ENCODE results near the gene S1PR3.

The S1PR3 gene

GRCh38 chr9:89036891-89037290 is 45.6 kb downstream of the S1PR3 start:
- Histone ChIP-seq H3K9ac (ENCODE audit: insufficient read length) (no peak overlapping the region), H3K9me3 (ENCODE audit: low read depth, low read length) (no peaks in the 10 kb centered on the region), H3K27ac (no peak overlapping the region), H3K36me3 (ENCODE audit: insufficient read depth, low read length) (no peaks in the 10 kb centered on the region), H3K4me3 (no peak overlapping the region)
- TF ChIP-seq FOXP2 (optimal IDR thresholded peaks at IDR 0.05; ENCODE audit: control extremely low read depth, extremely low read length, insufficient read depth), result no peak
- TF ChIP-seq POLR2AphosphoS5 (IDR thresholded peaks at IDR 0.05; ENCODE audit: borderline replicate concordance, low read depth, low read length), result no peak
- TF ChIP-seq EZH2 (IDR thresholded peaks at IDR 0.05), result no peak
- no peak for DNase-seq (ENCODE audit: low read depth, low spot score)

GRCh38 chr9:89037346-89037745 is 46.1 kb downstream of the S1PR3 start:
- TF ChIP-seq EZH2 (IDR thresholded peaks at IDR 0.05) (no peak), POLR2AphosphoS5 (IDR thresholded peaks at IDR 0.05; ENCODE audit: borderline replicate concordance, low read depth, low read length) (no peak), FOXP2 (optimal IDR thresholded peaks at IDR 0.05; ENCODE audit: control extremely low read depth, extremely low read length, insufficient read depth) (no peak)
- no peak overlapping the region for H3K27ac ChIP-seq
- H3K9ac ChIP-seq (ENCODE audit: insufficient read length), result no peak overlapping the region
- DNase-seq (ENCODE audit: low read depth, low spot score), result no peak
- no peaks in the 10 kb centered on the region for H3K9me3 ChIP-seq (ENCODE audit: low read depth, low read length)
- no peak overlapping the region for H3K4me3 ChIP-seq
- no peaks in the 10 kb centered on the region for H3K36me3 ChIP-seq (ENCODE audit: insufficient read depth, low read length)

- H3K9me3 ChIP-seq (ENCODE audit: low read depth, low read length), result no peaks in the 10 kb centered on the region
- H3K36me3 ChIP-seq (ENCODE audit: insufficient read depth, low read length), result no peaks in the 10 kb centered on the region
- H3K4me3 ChIP-seq, result no peak overlapping the region
- no peak overlapping the region for H3K9ac ChIP-seq (ENCODE audit: insufficient read length)
- no peak for DNase-seq (ENCODE audit: low read depth, low spot score)
- H3K27ac ChIP-seq, result no peak overlapping the region
- TF ChIP-seq EZH2 (IDR thresholded peaks at IDR 0.05), result no peak
- no peak for TF ChIP-seq POLR2AphosphoS5 (IDR thresholded peaks at IDR 0.05; ENCODE audit: borderline replicate concordance, low read depth, low read length)
- TF ChIP-seq FOXP2 (optimal IDR thresholded peaks at IDR 0.05; ENCODE audit: control extremely low read depth, extremely low read length, insufficient read depth), result no peak
Observed at GRCh38 chr9:89037891-89038290, 46.6 kb downstream of the S1PR3 start.

GRCh38 chr9:89038382-89039103 is 47.3 kb downstream of the S1PR3 start:
- Histone ChIP-seq H3K27ac (no peak overlapping the region), H3K9ac (ENCODE audit: insufficient read length) (no peak overlapping the region), H3K4me3 (no peak overlapping the region), H3K36me3 (ENCODE audit: insufficient read depth, low read length) (no peaks in the 10 kb centered on the region), H3K9me3 (ENCODE audit: low read depth, low read length) (no peaks in the 10 kb centered on the region)
- TF ChIP-seq FOXP2 (optimal IDR thresholded peaks at IDR 0.05; ENCODE audit: control extremely low read depth, extremely low read length, insufficient read depth), result no peak
- TF ChIP-seq POLR2AphosphoS5 (IDR thresholded peaks at IDR 0.05; ENCODE audit: borderline replicate concordance, low read depth, low read length), result no peak
- no peak for TF ChIP-seq EZH2 (IDR thresholded peaks at IDR 0.05)
- DNase-seq (ENCODE audit: low read depth, low spot score), result no peak

- no peak overlapping the region for H3K4me3 ChIP-seq
- no peaks in the 10 kb centered on the region for H3K9me3 ChIP-seq (ENCODE audit: low read depth, low read length)
- no peak overlapping the region for H3K9ac ChIP-seq (ENCODE audit: insufficient read length)
- H3K27ac ChIP-seq, result no peak overlapping the region
- TF ChIP-seq FOXP2 (optimal IDR thresholded peaks at IDR 0.05; ENCODE audit: control extremely low read depth, extremely low read length, insufficient read depth), result no peak
- no peak for TF ChIP-seq POLR2AphosphoS5 (IDR thresholded peaks at IDR 0.05; ENCODE audit: borderline replicate concordance, low read depth, low read length)
- DNase-seq (ENCODE audit: low read depth, low spot score), result no peak
- no peaks in the 10 kb centered on the region for H3K36me3 ChIP-seq (ENCODE audit: insufficient read depth, low read length)
Observed at GRCh38 chr9:89039104-89039465, 47.8 kb downstream of the S1PR3 start.

GRCh38 chr9:89039664-89040063 is 48.4 kb downstream of the S1PR3 start:
- H3K36me3 ChIP-seq (ENCODE audit: insufficient read depth, low read length), result no peaks in the 10 kb centered on the region
- H3K9me3 ChIP-seq (ENCODE audit: low read depth, low read length), result no peaks in the 10 kb centered on the region
- no peak overlapping the region for H3K9ac ChIP-seq (ENCODE audit: insufficient read length)
- H3K4me3 ChIP-seq, result no peak overlapping the region
- no peak for TF ChIP-seq FOXP2 (optimal IDR thresholded peaks at IDR 0.05; ENCODE audit: control extremely low read depth, extremely low read length, insufficient read depth)
- TF ChIP-seq EZH2 (IDR thresholded peaks at IDR 0.05), result no peak
- TF ChIP-seq POLR2AphosphoS5 (IDR thresholded peaks at IDR 0.05; ENCODE audit: borderline replicate concordance, low read depth, low read length), result no peak
- no peak overlapping the region for H3K27ac ChIP-seq
- DNase-seq (ENCODE audit: low read depth, low spot score), result no peak

GRCh38 chr9:89042984-89043383 is 51.7 kb downstream of the S1PR3 start:
- Histone ChIP-seq H3K27ac (no peak overlapping the region), H3K9ac (ENCODE audit: insufficient read length) (no peak overlapping the region), H3K9me3 (ENCODE audit: low read depth, low read length) (no peaks in the 10 kb centered on the region), H3K4me3 (no peak overlapping the region), H3K36me3 (ENCODE audit: insufficient read depth, low read length) (no peaks in the 10 kb centered on the region)
- no peak for DNase-seq (ENCODE audit: low read depth, low spot score)
- TF ChIP-seq POLR2AphosphoS5 (IDR thresholded peaks at IDR 0.05; ENCODE audit: borderline replicate concordance, low read depth, low read length) (no peak), FOXP2 (optimal IDR thresholded peaks at IDR 0.05; ENCODE audit: control extremely low read depth, extremely low read length, insufficient read depth) (no peak), EZH2 (IDR thresholded peaks at IDR 0.05) (no peak)

GRCh38 chr9:89044104-89044503 is 52.8 kb downstream of the S1PR3 start:
- Histone ChIP-seq H3K36me3 (ENCODE audit: insufficient read depth, low read length) (no peaks in the 10 kb centered on the region), H3K4me3 (no peak overlapping the region), H3K27ac (no peak overlapping the region), H3K9me3 (ENCODE audit: low read depth, low read length) (no peaks in the 10 kb centered on the region), H3K9ac (ENCODE audit: insufficient read length) (no peak overlapping the region)
- TF ChIP-seq POLR2AphosphoS5 (IDR thresholded peaks at IDR 0.05; ENCODE audit: borderline replicate concordance, low read depth, low read length) (no peak), EZH2 (IDR thresholded peaks at IDR 0.05) (no peak), FOXP2 (optimal IDR thresholded peaks at IDR 0.05; ENCODE audit: control extremely low read depth, extremely low read length, insufficient read depth) (no peak)
- DNase-seq (ENCODE audit: low read depth, low spot score), result no peak

- H3K27ac ChIP-seq, result no peak overlapping the region
- DNase-seq (ENCODE audit: low read depth, low spot score), result no peak
- TF ChIP-seq FOXP2 (optimal IDR thresholded peaks at IDR 0.05; ENCODE audit: control extremely low read depth, extremely low read length, insufficient read depth) (no peak), POLR2AphosphoS5 (IDR thresholded peaks at IDR 0.05; ENCODE audit: borderline replicate concordance, low read depth, low read length) (no peak), EZH2 (IDR thresholded peaks at IDR 0.05) (no peak)
- H3K4me3 ChIP-seq, result no peak overlapping the region
- no peaks in the 10 kb centered on the region for H3K9me3 ChIP-seq (ENCODE audit: low read depth, low read length)
- H3K9ac ChIP-seq (ENCODE audit: insufficient read length), result no peak overlapping the region
- no peaks in the 10 kb centered on the region for H3K36me3 ChIP-seq (ENCODE audit: insufficient read depth, low read length)
Observed at GRCh38 chr9:89044881-89045280, 53.6 kb downstream of the S1PR3 start.

Measured in SK-N-MC (cell line).